ENCODE data around the gene DGKB.
"Not testable (repeated sequence)": the region's sequence is repeated elsewhere in the genome, so short reads cannot be mapped to it uniquely, and the experiment has no call there.

Gene DGKB

DNA sequence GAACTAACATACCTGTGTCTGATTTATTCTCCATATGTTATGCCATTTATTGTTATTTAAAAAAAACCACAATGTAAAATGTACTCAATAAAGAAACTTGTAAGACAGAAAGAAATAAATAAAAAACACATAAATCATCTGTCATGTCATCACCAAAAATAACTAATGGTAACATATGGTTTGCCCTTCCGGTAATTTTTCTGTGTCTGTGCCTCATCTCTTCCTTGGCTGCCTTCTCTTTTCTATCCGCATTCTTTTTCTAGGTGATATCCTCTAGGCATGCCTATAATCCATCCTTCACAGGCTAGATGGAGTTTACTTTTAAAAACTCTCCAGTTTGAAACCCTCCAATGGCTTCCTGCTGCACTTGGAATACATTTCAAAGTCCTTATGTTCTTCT, 609.1 kb downstream of the DGKB start:
- no peak for DNase-seq (ENCODE audit: low spot score)
- TF ChIP-seq, protein P1, sequence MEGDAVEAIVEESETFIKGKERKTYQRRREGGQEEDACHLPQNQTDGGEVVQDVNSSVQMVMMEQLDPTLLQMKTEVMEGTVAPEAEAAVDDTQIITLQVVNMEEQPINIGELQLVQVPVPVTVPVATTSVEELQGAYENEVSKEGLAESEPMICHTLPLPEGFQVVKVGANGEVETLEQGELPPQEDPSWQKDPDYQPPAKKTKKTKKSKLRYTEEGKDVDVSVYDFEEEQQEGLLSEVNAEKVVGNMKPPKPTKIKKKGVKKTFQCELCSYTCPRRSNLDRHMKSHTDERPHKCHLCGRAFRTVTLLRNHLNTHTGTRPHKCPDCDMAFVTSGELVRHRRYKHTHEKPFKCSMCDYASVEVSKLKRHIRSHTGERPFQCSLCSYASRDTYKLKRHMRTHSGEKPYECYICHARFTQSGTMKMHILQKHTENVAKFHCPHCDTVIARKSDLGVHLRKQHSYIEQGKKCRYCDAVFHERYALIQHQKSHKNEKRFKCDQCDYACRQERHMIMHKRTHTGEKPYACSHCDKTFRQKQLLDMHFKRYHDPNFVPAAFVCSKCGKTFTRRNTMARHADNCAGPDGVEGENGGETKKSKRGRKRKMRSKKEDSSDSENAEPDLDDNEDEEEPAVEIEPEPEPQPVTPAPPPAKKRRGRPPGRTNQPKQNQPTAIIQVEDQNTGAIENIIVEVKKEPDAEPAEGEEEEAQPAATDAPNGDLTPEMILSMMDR (IDR thresholded peaks at IDR 0.05; ENCODE audit: extremely low read depth, missing control alignments), result no peak

DNA sequence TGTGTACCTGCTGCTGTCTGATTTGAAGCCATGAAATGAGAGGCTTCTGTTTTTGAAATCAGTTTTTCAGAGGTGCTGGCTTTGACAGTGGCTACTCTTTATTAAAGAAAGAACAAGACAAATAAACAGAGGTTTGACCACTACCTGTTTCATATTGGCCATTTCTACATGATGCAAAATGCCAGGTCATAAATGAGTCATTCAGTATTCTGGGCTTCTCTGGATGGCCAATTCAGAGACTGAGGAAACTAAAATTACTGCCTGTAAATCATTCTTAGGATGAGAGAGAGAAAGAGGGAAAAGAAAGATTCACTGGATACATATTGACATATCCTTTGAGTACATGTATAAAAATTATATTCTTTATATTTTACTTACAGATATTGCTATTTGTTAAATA, 609.8 kb downstream of the DGKB start:
- TF ChIP-seq, protein P1 (IDR thresholded peaks at IDR 0.05; ENCODE audit: extremely low read depth, missing control alignments), result no peak
- DNase-seq (ENCODE audit: low spot score), result no peak

DNA sequence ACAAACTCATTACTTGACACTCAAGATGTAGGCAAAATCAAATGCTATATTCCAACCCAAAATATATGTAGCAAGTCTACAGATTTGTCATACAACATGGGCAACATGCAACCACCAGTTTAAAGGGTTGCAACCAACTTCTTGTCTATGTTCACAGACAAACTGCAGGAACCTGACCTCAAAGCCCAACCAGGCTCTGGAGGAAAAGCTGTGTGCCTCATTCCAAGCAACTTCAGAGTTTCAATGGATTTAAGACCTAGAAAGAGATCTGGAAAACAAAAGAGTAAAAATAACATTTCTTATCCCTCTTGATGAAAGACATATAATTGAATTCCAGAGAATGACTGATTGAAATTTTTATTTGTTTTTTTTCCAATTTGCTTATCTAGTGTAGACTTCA, 612.6 kb downstream of the DGKB start:
- no peak for DNase-seq (ENCODE audit: low spot score)
- TF ChIP-seq, protein P1 (IDR thresholded peaks at IDR 0.05; ENCODE audit: extremely low read depth, missing control alignments), result no peak

DNA sequence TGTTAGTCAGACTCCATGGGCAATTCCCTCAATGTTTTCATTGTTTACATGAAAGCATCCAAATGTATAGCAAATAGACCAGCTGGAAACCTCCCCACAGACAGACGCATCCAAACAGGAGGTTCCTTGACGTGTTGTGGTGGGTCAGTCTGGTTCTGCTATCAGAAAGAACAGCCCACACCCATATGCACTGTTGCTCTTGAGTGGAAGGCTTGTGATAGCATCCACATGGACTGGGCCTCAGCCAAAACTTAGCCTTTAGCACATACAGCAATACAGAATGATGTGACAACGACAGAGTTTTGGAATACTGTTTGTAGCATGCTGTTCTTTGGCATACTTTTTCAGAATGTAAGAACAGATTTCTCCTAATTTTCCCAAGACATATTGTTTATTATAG, 613.9 kb downstream of the DGKB start:
- no peak for DNase-seq (ENCODE audit: low spot score)
- TF ChIP-seq, protein P1 (IDR thresholded peaks at IDR 0.05; ENCODE audit: extremely low read depth, missing control alignments), result no peak

DNA sequence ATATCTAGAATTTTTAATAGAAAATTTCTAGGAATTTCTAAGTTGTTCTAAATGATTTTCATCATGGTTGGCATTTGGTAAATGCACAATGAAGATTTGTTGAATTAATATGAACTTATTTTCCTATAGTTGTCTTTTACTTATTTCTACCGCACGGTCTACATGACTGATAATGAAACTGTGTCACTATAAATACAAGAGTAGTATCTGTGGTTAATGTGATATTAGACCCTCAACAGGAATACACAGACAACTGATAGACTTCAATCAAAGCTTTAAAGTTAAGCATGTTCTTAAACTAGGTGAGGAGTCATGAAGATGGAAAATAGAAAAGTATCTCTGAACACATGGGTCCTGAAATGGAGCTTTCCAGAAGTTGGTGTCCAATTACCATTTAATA, 615.2 kb downstream of the DGKB start:
- DNase-seq (ENCODE audit: low spot score), result no peak
- TF ChIP-seq, protein P1 (IDR thresholded peaks at IDR 0.05; ENCODE audit: extremely low read depth, missing control alignments), result no peak

DNA sequence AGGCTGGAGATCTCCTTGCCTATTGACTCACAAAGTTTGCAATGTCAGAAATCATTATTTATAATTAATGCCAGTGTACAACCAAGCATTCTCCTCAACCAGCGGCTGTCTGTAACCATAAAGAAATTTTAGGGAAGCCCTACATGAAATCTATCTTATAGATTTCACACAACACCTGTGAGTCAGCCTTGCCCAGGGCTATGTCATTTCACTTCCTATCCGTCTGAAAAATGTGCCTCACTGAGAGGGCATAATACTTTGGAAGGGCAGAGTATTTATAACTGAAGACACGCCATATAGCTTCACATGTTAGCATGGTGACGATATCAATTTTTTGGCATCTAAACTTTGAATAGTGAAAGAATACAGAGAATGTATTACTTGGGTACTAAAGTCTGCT, 616.5 kb downstream of the DGKB start:
- TF ChIP-seq, protein P1 (IDR thresholded peaks at IDR 0.05; ENCODE audit: extremely low read depth, missing control alignments), result no peak

DNA sequence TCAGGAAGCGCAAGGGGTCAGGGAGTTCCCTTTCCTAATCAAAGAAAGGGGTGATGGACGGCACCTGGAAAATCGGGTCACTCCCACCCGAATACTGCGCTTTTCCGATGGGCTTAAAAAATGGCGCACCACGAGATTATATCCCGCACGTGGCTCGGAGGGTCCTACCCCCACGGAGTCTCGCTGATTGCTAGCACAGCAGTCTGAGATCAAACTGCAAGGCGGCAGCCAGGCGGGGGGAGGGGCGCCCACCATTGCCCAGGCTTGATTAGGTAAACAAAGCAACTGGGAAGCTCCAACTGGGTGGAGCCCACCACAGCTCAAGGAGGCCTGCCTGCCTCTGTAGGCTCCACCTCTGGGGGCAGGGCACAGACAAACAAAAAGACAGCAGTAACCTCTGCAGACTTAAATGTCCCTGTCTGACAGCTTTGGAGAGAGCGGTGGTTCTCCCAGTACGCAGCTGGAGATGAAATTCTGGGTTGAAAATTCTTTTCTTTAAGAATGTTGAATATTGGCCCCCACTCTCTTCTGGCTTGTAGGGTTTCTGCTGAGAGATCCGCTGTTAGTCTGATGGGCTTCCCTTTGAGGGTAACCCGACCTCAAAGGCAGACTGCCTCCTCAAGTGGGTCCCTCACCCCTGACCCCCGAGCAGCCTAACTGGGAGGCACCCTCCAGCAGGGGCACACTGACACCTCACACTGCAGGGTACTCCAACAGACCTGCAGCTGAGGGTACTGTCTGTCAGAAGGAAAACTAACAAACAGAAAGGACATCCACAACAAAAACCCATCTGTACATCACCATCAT, 623.3 kb downstream of the DGKB start:
- DNase-seq (ENCODE audit: low spot score), result not testable (repeated sequence)

More for the DNA sequence above, 616.5 kb downstream of the DGKB start:
- DNase-seq (ENCODE audit: low spot score), result no peak

DNA sequence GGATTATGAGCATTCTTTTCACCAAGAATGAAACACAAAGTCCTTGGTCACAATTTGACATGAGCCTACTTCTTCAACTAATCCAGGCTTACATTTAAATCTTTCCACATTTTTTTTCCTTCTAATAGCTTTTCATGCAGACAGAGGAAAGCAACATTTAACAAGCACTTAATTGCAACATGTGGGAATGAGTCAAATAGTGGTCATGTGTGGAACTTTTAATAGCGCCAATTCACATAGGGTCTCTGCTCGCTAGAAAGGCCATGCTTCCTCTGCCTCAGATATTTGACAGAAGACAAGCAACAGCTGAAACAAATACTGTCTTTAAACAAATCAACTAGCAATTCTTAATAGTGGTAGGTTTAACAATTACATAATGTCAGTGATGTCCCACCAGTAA, 627.2 kb downstream of the DGKB start:
- no peak for DNase-seq (ENCODE audit: low spot score)

More for the DNA sequence above, 627.2 kb downstream of the DGKB start:
- TF ChIP-seq, protein P1 (IDR thresholded peaks at IDR 0.05; ENCODE audit: extremely low read depth, missing control alignments), result no peak

Data from GM20000 (cell line).